Muscle of back (tissue), 13 donors: ENCODE measurements around the gene OR7A10. TPM values are rescaled to one million over a fixed set of nuclear protein-coding genes. Genes with fewer than 3 reads are reported as not detected.

Experiments
- DNase-seq, 3 donors: peaks; one replicate each; pipeline versions ENCODE4 v3.0.0 to v3.0.0-alpha.2; 2013
- long read RNA-seq, 9 donors: transcript quantifications; one replicate each; lab custom pipeline, GENCODE V29; 2026
- polyA plus RNA-seq, 10 donors: library from polyadenylated mRNA; unstranded; fragments of 120-200 nt; gene quantifications; one replicate each; pipeline ENCODE4 v1.2.1, GENCODE V29; 2013; ENCODE audit not compliant: insufficient read length in 10 of 10

The OR7A10 gene
- polyA plus RNA-seq = not detected
- long read RNA-seq, donor 1 = 0 reads
- long read RNA-seq, donor 2 = 0 reads
- long read RNA-seq, donor 3 = 0 reads
- long read RNA-seq, donor 4 = 0 reads
- long read RNA-seq, donor 5 = 0 reads
- long read RNA-seq, donor 6 = 0 reads
- long read RNA-seq, donor 7 = 0 reads
- long read RNA-seq, donor 8 = 0 reads
- long read RNA-seq, donor 9 = 0 reads

GRCh38 chr19:14848822-14849221 is at the start of gene OR7A10:
Gene OR7A10, minus strand, starts transcription at chr19:14848922. Its CDS starts 7,045 bp downstream, at chr19:14841877.
- DNase-seq = no peak

- DNase-seq = peak in 2 of 3 donors; percentile 11 to 34
Measured at GRCh38 chr19:14890643-14891379, 42.1 kb upstream of the OR7A10 start.

GRCh38 chr19:14889994-14890642 is 41.4 kb upstream of the OR7A10 start:
- DNase-seq = no peak

GRCh38 chr19:14886032-14886431 is 37.3 kb upstream of the OR7A10 start, which contains the start of gene OR7A17:
Gene OR7A17, minus strand, starts transcription at chr19:14886132. Its CDS starts 4,777 bp downstream, at chr19:14881355.
- no peak for DNase-seq

GRCh38 chr19:14871619-14872230 is 23.0 kb upstream of the OR7A10 start:
- DNase-seq = peak in 2 of 3 donors; percentile 12 to 47

GRCh38 chr19:14868497-14868896 is 19.8 kb upstream of the OR7A10 start:
- no peak for DNase-seq

- DNase-seq = peak in 2 of 3 donors; percentile 6 to 42
Measured at GRCh38 chr19:14843578-14843977, 5.1 kb downstream of the OR7A10 start.

- DNase-seq = no peak
Measured at GRCh38 chr19:14843169-14843568, 5.6 kb downstream of the OR7A10 start.

- no peak for DNase-seq
Measured at GRCh38 chr19:14840206-14840605, 8.5 kb downstream of the OR7A10 start.

- no peak for DNase-seq
Measured at GRCh38 chr19:14837391-14837790, 11.3 kb downstream of the OR7A10 start.

- peak in 1 of 3 donors; percentile 52 for DNase-seq
Measured at GRCh38 chr19:14835011-14835410, 13.7 kb downstream of the OR7A10 start, which contains the start of the genes OR7A5 and OR7C1. Gene OR7A5, minus strand, starts transcription at chr19:14835185. Its CDS starts 6,944 bp downstream, at chr19:14828241. Gene OR7C1, minus strand, starts transcription at chr19:14835185. Its CDS starts 35,049 bp downstream, at chr19:14800136.

GRCh38 chr19:14830702-14831101 is 18.0 kb downstream of the OR7A10 start:
- DNase-seq = no peak

- DNase-seq = no peak
Measured at GRCh38 chr19:14826006-14826405, 22.7 kb downstream of the OR7A10 start.

GRCh38 chr19:14821937-14822336 is 26.8 kb downstream of the OR7A10 start:
- DNase-seq = peak; percentile 32 to 82 (median 40)

- DNase-seq = no peak
Measured at GRCh38 chr19:14818588-14818987, 30.1 kb downstream of the OR7A10 start.

GRCh38 chr19:14817052-14817451 is 31.7 kb downstream of the OR7A10 start:
- no peak for DNase-seq

GRCh38 chr19:14814982-14815652 is 33.6 kb downstream of the OR7A10 start:
- DNase-seq = no peak

GRCh38 chr19:14809272-14810057 is 39.3 kb downstream of the OR7A10 start:
- DNase-seq = peak in 1 of 3 donors; percentile 57

GRCh38 chr19:14804765-14805164 is 44.0 kb downstream of the OR7A10 start:
- DNase-seq = no peak

GRCh38 chr19:14798760-14799159 is 50.0 kb downstream of the OR7A10 start:
- DNase-seq = no peak

GRCh38 chr19:14796021-14796420 is 52.7 kb downstream of the OR7A10 start:
- no peak for DNase-seq
